ENCODE results near the gene KCNJ4. TPM values are rescaled to one million over a fixed set of nuclear protein-coding genes. Genes with fewer than 3 reads are reported as not detected.
A peak's percentile ranks its signal among the peaks of the same experiment; 100 is the strongest.

KCNJ4 gene
- total RNA-seq, 1 donor from 2014 or later: not detected

- DNase-seq: no peak
- Mint-ChIP-seq H3K9me3 (no peaks in the 10 kb centered on the region), H3K36me3 (ENCODE audit: low read depth) (no peaks in the 10 kb centered on the region), H3K27me3 (no peaks in the 10 kb centered on the region), H3K27ac (no peak overlapping the region), H3K4me1 (no peaks in the 10 kb centered on the region), H3K4me3 (no peak overlapping the region)
- intact Hi-C loops (cut with micrococcal nuclease): no loop called here
These were observed 31.2 kb downstream of the KCNJ4 start for GRCh38 chr22:38423512-38424503.

- no peak overlapping the region for H3K27ac Mint-ChIP-seq
- H3K27me3 Mint-ChIP-seq: no peaks in the 10 kb centered on the region
- no peak overlapping the region for H3K4me3 Mint-ChIP-seq
- H3K4me1 Mint-ChIP-seq: no peaks in the 10 kb centered on the region
- no peaks in the 10 kb centered on the region for H3K9me3 Mint-ChIP-seq
- H3K36me3 Mint-ChIP-seq (ENCODE audit: low read depth): no peaks in the 10 kb centered on the region
- intact Hi-C loops (cut with micrococcal nuclease): no loop called here
- DNase-seq: no peak
These were observed 32.1 kb downstream of the KCNJ4 start for GRCh38 chr22:38422611-38423511.

- DNase-seq: no peak
- H3K4me3 Mint-ChIP-seq: no peak overlapping the region
- intact Hi-C loops (cut with micrococcal nuclease): no loop called here
- no peaks in the 10 kb centered on the region for H3K4me1 Mint-ChIP-seq
- no peaks in the 10 kb centered on the region for H3K27me3 Mint-ChIP-seq
- no peak overlapping the region for H3K27ac Mint-ChIP-seq
- H3K36me3 Mint-ChIP-seq (ENCODE audit: low read depth): no peaks in the 10 kb centered on the region
- no peaks in the 10 kb centered on the region for H3K9me3 Mint-ChIP-seq
These were observed 34.3 kb downstream of the KCNJ4 start for GRCh38 chr22:38420734-38421133.

GRCh38 chr22:38419858-38420160 lies 35.2 kb downstream of the KCNJ4 start:
- Mint-ChIP-seq H3K4me1 (no peaks in the 10 kb centered on the region), H3K4me3 (no peak overlapping the region), H3K27ac (no peak overlapping the region), H3K27me3 (no peaks in the 10 kb centered on the region), H3K9me3 (no peaks in the 10 kb centered on the region), H3K36me3 (ENCODE audit: low read depth) (no peaks in the 10 kb centered on the region)
- intact Hi-C loops (cut with micrococcal nuclease): no loop called here
- no peak for DNase-seq

GRCh38 chr22:38419121-38419857 lies 35.7 kb downstream of the KCNJ4 start:
- Mint-ChIP-seq H3K4me3 (no peak overlapping the region), H3K36me3 (ENCODE audit: low read depth) (no peaks in the 10 kb centered on the region), H3K4me1 (no peaks in the 10 kb centered on the region), H3K27ac (no peak overlapping the region), H3K9me3 (no peaks in the 10 kb centered on the region), H3K27me3 (no peaks in the 10 kb centered on the region)
- intact Hi-C loops (cut with micrococcal nuclease): no loop called here
- DNase-seq: no peak

GRCh38 chr22:38418589-38418988 lies 36.4 kb downstream of the KCNJ4 start:
- DNase-seq: no peak
- Mint-ChIP-seq H3K27ac (peak overlapping the region; percentile 6), H3K4me3 (no peak overlapping the region), H3K9me3 (no peaks in the 10 kb centered on the region), H3K36me3 (ENCODE audit: low read depth) (no peaks in the 10 kb centered on the region), H3K4me1 (no peaks in the 10 kb centered on the region), H3K27me3 (no peaks in the 10 kb centered on the region)
- intact Hi-C loops (cut with micrococcal nuclease): no loop called here

GRCh38 chr22:38417252-38418060 lies 37.5 kb downstream of the KCNJ4 start:
- no peak for DNase-seq
- H3K27me3 Mint-ChIP-seq: no peaks in the 10 kb centered on the region
- no peak overlapping the region for H3K27ac Mint-ChIP-seq
- H3K4me1 Mint-ChIP-seq: no peaks in the 10 kb centered on the region
- H3K36me3 Mint-ChIP-seq (ENCODE audit: low read depth): no peaks in the 10 kb centered on the region
- intact Hi-C loops (cut with micrococcal nuclease): no loop called here
- no peaks in the 10 kb centered on the region for H3K9me3 Mint-ChIP-seq
- no peak overlapping the region for H3K4me3 Mint-ChIP-seq

GRCh38 chr22:38416621-38417251 lies 38.3 kb downstream of the KCNJ4 start:
- Mint-ChIP-seq H3K36me3 (ENCODE audit: low read depth) (no peaks in the 10 kb centered on the region), H3K27me3 (no peaks in the 10 kb centered on the region), H3K4me3 (no peak overlapping the region), H3K9me3 (no peaks in the 10 kb centered on the region), H3K4me1 (no peaks in the 10 kb centered on the region), H3K27ac (no peak overlapping the region)
- intact Hi-C loops (cut with micrococcal nuclease): no loop called here
- no peak for DNase-seq

GRCh38 chr22:38415561-38416321 lies 39.3 kb downstream of the KCNJ4 start:
- Mint-ChIP-seq H3K9me3 (no peaks in the 10 kb centered on the region), H3K4me3 (no peak overlapping the region), H3K27ac (no peak overlapping the region), H3K4me1 (no peaks in the 10 kb centered on the region), H3K27me3 (peaks cover 2% of the 10 kb centered on the region), H3K36me3 (ENCODE audit: low read depth) (no peaks in the 10 kb centered on the region)
- intact Hi-C loops (cut with micrococcal nuclease): no loop called here
- DNase-seq: no peak

GRCh38 chr22:38415046-38415445 lies 40.0 kb downstream of the KCNJ4 start:
- Mint-ChIP-seq H3K4me1 (no peaks in the 10 kb centered on the region), H3K27me3 (peaks cover 2% of the 10 kb centered on the region), H3K36me3 (ENCODE audit: low read depth) (no peaks in the 10 kb centered on the region), H3K27ac (no peak overlapping the region), H3K9me3 (no peaks in the 10 kb centered on the region), H3K4me3 (no peak overlapping the region)
- no peak for DNase-seq
- intact Hi-C loops (cut with micrococcal nuclease): no loop called here

GRCh38 chr22:38414009-38414395 lies 41.0 kb downstream of the KCNJ4 start:
- Mint-ChIP-seq H3K27ac (no peak overlapping the region), H3K4me1 (no peaks in the 10 kb centered on the region), H3K9me3 (no peaks in the 10 kb centered on the region), H3K27me3 (peaks cover 2% of the 10 kb centered on the region), H3K36me3 (ENCODE audit: low read depth) (no peaks in the 10 kb centered on the region), H3K4me3 (no peak overlapping the region)
- DNase-seq: no peak
- intact Hi-C loops (cut with micrococcal nuclease): no loop called here
